Colonic mucosa (tissue), 4 donors: ENCODE measurements around the gene ADGB. TPM values are rescaled to one million over a fixed set of nuclear protein-coding genes. Genes with fewer than 3 reads are reported as not detected.

ENCODE experiments used
- DNase-seq: peaks from one replicate; pipeline ENCODE4 v3.0.0-alpha.2; 2020
- H3K27ac ChIP-seq: fragments of 200-600 bp; one replicate; pipeline ENCODE4 v1.8.0; 2021
- H3K27me3 ChIP-seq: fragments of 200-600 bp; one replicate; pipeline ENCODE4 v1.8.0; 2021
- H3K36me3 ChIP-seq: fragments of 200-600 bp; one replicate; pipeline ENCODE4 v1.8.0; 2021
- H3K4me1 ChIP-seq: fragments of 200-600 bp; one replicate; pipeline ENCODE4 v1.8.0; 2021; ENCODE audit warnings: mild to moderate bottlenecking
- H3K4me3 ChIP-seq: fragments of 200-600 bp; one replicate; pipeline ENCODE4 v1.8.0; 2021
- H3K9ac ChIP-seq, 2 donors: one replicate each; pipeline ENCODE4 v1.7.0; 2013; ENCODE audit warnings: control low read depth in 2 of 2, low read depth in 2 of 2, low read length in 2 of 2
- H3K9me3 ChIP-seq: fragments of 200-600 bp; one replicate; pipeline ENCODE4 v1.8.0; 2021
- intact Hi-C: fragments of 100-400 bp; cut with DNase I; formaldehyde crosslinking; loops from one replicate; pipeline ENCODE4 v1.14.1; 2022
- total RNA-seq, 2 donors: library from RNA; stranded (reverse); fragmentation: NEBNext Ultra II Directional in 1 of 2; extraction: Animal tissue kit (Norgen Biotek cat#: 25700) in 1 of 2; gene quantifications; one replicate each; pipeline ENCODE4 v1.2.1, GENCODE V29; 2021
- TF ChIP-seq, protein P1 (sequence below): fragments of 200-600 bp; IDR thresholded peaks from one replicate; pipeline ENCODE4 v1.8.0; 2022; ENCODE audit warnings: antibody characterized with exemption, mild to moderate bottlenecking
- donor health status: healthy.
- donor health status: DM: no; HTN: no; CAD: no.
- donor health status: DM: no; HTN: no; CAD: no.

ADGB gene
- total RNA-seq, 2 donors from 2014 or later: 0.57 to 0.72 TPM

DNA sequence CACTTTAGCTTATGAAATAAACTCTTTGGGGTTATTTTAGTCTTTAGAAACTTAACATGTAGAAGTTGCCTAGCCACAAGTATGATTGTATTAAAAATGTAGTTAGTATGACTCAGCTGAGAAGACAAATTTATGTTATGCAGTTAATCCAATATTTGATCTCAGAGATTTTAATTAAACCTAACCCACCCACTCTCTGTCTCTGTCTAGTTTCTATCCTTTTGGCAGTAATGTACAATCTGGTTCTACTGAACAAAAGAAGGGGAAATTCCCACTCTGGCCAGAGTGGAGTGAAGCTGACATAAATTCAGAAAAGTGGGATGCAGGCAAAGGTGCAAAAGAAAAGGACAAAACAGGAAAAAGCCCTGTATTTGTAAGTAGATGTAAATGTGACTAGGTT is 36.4 kb downstream of the ADGB start:
- Histone ChIP-seq H3K27ac (no peak overlapping the region), H3K4me1 (no peaks in the 10 kb centered on the region), H3K4me3 (no peak overlapping the region), H3K9me3 (no peaks in the 10 kb centered on the region), H3K9ac (no peak overlapping the region), H3K27me3 (no peaks in the 10 kb centered on the region), H3K36me3 (no peaks in the 10 kb centered on the region)
- TF ChIP-seq, protein P1, sequence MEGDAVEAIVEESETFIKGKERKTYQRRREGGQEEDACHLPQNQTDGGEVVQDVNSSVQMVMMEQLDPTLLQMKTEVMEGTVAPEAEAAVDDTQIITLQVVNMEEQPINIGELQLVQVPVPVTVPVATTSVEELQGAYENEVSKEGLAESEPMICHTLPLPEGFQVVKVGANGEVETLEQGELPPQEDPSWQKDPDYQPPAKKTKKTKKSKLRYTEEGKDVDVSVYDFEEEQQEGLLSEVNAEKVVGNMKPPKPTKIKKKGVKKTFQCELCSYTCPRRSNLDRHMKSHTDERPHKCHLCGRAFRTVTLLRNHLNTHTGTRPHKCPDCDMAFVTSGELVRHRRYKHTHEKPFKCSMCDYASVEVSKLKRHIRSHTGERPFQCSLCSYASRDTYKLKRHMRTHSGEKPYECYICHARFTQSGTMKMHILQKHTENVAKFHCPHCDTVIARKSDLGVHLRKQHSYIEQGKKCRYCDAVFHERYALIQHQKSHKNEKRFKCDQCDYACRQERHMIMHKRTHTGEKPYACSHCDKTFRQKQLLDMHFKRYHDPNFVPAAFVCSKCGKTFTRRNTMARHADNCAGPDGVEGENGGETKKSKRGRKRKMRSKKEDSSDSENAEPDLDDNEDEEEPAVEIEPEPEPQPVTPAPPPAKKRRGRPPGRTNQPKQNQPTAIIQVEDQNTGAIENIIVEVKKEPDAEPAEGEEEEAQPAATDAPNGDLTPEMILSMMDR: no peak
- DNase-seq: no peak
- intact Hi-C loops: no loop called here

DNA sequence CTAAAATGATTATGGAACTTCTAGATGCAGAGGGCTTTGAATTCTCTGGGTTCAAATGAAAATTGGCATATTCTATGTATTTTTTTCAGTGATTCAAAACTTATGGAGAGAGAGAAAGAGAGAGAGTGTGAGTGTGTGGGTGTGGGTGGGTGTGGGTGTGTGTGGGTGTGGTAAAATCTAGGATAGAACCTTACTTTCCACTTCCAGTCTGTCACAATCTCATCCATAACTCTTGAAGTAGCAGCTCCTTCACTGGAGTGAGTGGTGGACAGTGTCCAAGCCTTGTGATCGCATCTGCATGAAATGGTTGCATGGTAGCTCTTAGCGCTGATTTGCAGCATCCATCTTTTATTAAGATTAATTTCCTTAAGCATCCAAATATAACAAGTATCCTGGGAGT is 37.7 kb downstream of the ADGB start:
- no peaks in the 10 kb centered on the region for H3K9me3 ChIP-seq
- H3K36me3 ChIP-seq: no peaks in the 10 kb centered on the region
- intact Hi-C loops: no loop called here
- no peak overlapping the region for H3K4me3 ChIP-seq
- no peaks in the 10 kb centered on the region for H3K27me3 ChIP-seq
- DNase-seq: no peak
- no peaks in the 10 kb centered on the region for H3K4me1 ChIP-seq
- H3K9ac ChIP-seq: no peak overlapping the region
- TF ChIP-seq, protein P1: no peak
- H3K27ac ChIP-seq: no peak overlapping the region

DNA sequence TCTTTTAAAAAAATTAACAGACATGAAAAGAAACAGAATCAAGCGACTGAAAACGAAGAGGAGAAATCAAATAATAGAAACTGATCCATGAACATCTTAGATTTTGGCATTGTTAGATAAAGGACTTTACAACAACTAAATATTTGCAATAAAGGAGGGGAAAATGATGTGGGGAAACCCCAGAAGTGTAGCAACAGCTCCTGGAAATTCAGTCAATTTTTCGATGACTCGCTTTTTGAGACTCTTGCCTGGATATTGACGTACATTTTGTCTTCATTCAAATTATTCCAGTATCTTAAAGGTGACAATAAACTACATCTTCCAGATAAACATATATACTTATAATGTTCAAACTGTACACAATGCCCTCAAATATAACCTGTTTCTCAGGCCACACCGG is 44.1 kb downstream of the ADGB start:
- no peaks in the 10 kb centered on the region for H3K4me1 ChIP-seq
- H3K27ac ChIP-seq: no peak overlapping the region
- intact Hi-C loops: no loop called here
- H3K27me3 ChIP-seq: no peaks in the 10 kb centered on the region
- H3K36me3 ChIP-seq: no peaks in the 10 kb centered on the region
- H3K9me3 ChIP-seq: no peaks in the 10 kb centered on the region
- TF ChIP-seq, protein P1: no peak
- no peak overlapping the region for H3K4me3 ChIP-seq
- no peak for DNase-seq
- no peak overlapping the region for H3K9ac ChIP-seq

DNA sequence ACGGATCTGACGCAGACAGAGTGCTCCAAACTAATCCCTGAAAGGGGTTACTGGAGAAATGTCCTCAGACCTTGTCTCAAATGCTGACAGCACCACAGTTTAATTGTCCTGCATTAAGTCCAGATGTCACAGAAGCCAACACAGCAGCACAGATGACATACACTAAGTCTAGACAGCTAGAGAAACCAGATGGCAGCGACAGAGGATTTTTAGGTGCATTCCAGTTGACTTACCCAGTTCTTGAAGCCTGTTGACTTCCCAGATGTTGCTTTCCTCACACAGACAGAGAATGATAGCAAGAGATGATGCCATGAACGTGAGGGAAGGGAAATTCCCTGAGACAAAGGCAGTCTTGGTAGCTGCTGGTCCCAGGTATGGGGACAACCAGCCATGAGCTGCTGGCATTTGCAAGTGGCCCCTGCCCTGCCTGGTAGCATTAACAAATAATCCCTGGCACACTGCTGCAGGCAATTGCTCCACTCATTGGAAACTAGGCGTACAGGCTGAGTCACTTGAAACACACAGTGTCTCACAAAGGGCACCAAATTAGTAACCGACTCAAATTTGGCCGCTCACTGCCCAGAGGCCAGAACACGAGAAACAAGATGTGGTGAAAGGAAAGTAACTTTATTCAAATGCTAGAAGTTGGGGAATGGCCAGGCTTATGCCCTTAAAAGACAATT is 52.2 kb downstream of the ADGB start:
- Histone ChIP-seq H3K4me1 (no peaks in the 10 kb centered on the region), H3K4me3 (no peak overlapping the region), H3K9ac (no peak overlapping the region), H3K36me3 (no peaks in the 10 kb centered on the region), H3K27ac (no peak overlapping the region), H3K9me3 (no peaks in the 10 kb centered on the region), H3K27me3 (no peaks in the 10 kb centered on the region)
- intact Hi-C loops: no loop called here
- TF ChIP-seq, protein P1: no peak
- DNase-seq: no peak

DNA sequence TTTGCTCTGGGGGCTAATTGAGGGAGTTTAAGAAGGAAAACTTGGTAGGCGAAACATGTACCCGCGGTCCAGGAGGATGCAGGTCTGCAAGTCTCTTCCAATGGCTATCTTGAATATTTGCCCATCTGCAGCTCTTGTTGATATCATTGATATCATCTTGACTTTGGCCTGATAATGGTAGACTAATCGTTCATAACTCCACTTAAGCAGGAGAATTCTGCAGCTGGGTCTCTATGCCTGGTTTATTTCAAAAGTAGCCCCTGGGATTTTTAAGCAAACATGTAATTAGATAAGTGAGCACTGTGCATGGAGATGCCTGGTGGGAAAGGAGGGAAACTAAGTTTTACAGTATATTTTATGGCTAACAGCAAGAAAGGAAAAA is 52.7 kb downstream of the ADGB start:
- H3K27ac ChIP-seq: no peak overlapping the region
- no peaks in the 10 kb centered on the region for H3K27me3 ChIP-seq
- H3K4me1 ChIP-seq: no peaks in the 10 kb centered on the region
- no peaks in the 10 kb centered on the region for H3K9me3 ChIP-seq
- intact Hi-C loops: no loop called here
- DNase-seq: no peak
- H3K36me3 ChIP-seq: no peaks in the 10 kb centered on the region
- TF ChIP-seq, protein P1: no peak
- no peak overlapping the region for H3K4me3 ChIP-seq
- no peak overlapping the region for H3K9ac ChIP-seq
